Tibial nerve (tissue), 4 donors: ENCODE data around the gene FNDC3A. TPM values are rescaled to one million over a fixed set of nuclear protein-coding genes. Genes with fewer than 3 reads are reported as not detected.
"Not testable (repeated sequence)": the region's sequence is repeated elsewhere in the genome, so short reads cannot be mapped to it uniquely, and the experiment has no call there.

Experiments
- DNase-seq, 2 donors: peaks; one replicate each; pipeline ENCODE4 v3.0.0-alpha.2; 2019; ENCODE audit warnings: low spot score in 2 of 2
- H3K27ac ChIP-seq, 4 donors: fragments of 200-600 bp; sonication (generic) in 3 of 4; one replicate each; pipeline ENCODE4 v1.5.1; 2017 to 2019; ENCODE audit warnings: mild to moderate bottlenecking in 1 of 4
- H3K27me3 ChIP-seq, 2 donors: fragments of 200-600 bp; sonication (generic) in 1 of 2; one replicate each; pipeline versions ENCODE4 v1.5.1 to v1.6.0; 2017 to 2019
- H3K36me3 ChIP-seq, 3 donors: fragments of 200-600 bp; sonication (generic); one replicate each; pipeline ENCODE4 v1.5.1; 2018 to 2019
- H3K4me1 ChIP-seq, 4 donors: fragments of 200-600 bp; sonication (generic) in 3 of 4; one replicate each; pipeline ENCODE4 v1.5.1; 2017 to 2019
- H3K4me3 ChIP-seq, 4 donors: fragments of 200-600 bp; sonication (generic) in 3 of 4; one replicate each; pipeline ENCODE4 v1.5.1; 2017 to 2019; ENCODE audit warnings: mild to moderate bottlenecking in 1 of 4, moderate library complexity in 1 of 4
- H3K9me3 ChIP-seq, 4 donors: fragments of 200-600 bp; sonication (generic) in 3 of 4; one replicate each; pipeline ENCODE4 v1.5.1; 2017 to 2019
- EP300 ChIP-seq, 2 donors: sonication (generic); formaldehyde crosslinking; IDR thresholded peaks; one replicate each; pipeline ENCODE4 v1.6.1; 2017; ENCODE audit warnings: antibody characterized with exemption in 2 of 2, mild to moderate bottlenecking in 1 of 2
- POLR2A ChIP-seq, 2 donors: fragments of 450-650 bp; IDR thresholded peaks; one replicate each; pipeline ENCODE4 v1.6.1; 2017; ENCODE audit warnings: antibody characterized with exemption in 2 of 2, mild to moderate bottlenecking in 2 of 2, moderate library complexity in 2 of 2
- WGBS, 2 donors: methylation state at CpG; one replicate each; pipeline ENCODE4 v1.1.5; 2018; 5-methylcytosine and 5-hydroxymethylcytosine counted together
- total RNA-seq, 4 donors: library from RNA; depleted of rRNA; stranded (reverse); fragments of >200 nt; gene quantifications; one replicate each; pipeline ENCODE4 v1.1.0, GENCODE V29; 2016
- TF ChIP-seq, protein P1 (sequence below), 5 experiments: fragments of 200-600 bp in 3 of 5; fragments of 450-650 bp in 2 of 5; sonication (generic) in 3 of 5; IDR thresholded peaks; one replicate each; pipeline ENCODE4 v1.5.1; 2016 to 2019; ENCODE audit warnings: antibody characterized with exemption in 5 of 5, mild to moderate bottlenecking in 3 of 5, moderate library complexity in 2 of 5

FNDC3A gene
- total RNA-seq, 4 donors from 2014 or later: 38.2 to 57.7 (median 47.0) TPM

DNA sequence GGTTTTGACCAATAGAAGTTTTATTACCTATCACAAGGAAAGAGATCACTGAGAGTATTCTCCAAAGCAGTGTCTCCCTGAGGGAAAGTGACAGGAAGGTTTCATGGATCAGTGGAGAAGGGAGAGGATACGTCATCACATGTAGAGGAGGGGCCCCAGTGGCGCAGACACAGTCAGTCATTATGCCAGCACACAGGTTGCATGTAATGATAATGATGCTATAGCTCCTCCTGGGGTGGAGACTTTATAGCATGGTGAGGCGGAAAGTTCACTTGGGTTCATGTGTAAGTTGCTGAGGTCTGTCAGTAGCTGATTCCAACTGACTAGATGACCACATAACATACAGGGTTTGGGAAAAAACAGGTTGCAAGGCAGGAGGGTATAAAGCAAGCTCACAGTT is 88.8 kb downstream of the FNDC3A start:
- Histone ChIP-seq H3K4me1 (peaks cover 0 to 7% (median 0%) of the 10 kb centered on the region in 4 donors), H3K9me3 (no peaks in the 10 kb centered on the region), H3K27me3 (no peaks in the 10 kb centered on the region), H3K4me3 (no peak overlapping the region), H3K36me3 (peaks cover 0 to 7% (median 0%) of the 10 kb centered on the region in 3 donors), H3K27ac (no peak overlapping the region)
- DNase-seq: no peak
- WGBS, 2 donors: 92 to 96% methylated on average over 3 of the region's 3 CpGs
- TF ChIP-seq, protein P1, sequence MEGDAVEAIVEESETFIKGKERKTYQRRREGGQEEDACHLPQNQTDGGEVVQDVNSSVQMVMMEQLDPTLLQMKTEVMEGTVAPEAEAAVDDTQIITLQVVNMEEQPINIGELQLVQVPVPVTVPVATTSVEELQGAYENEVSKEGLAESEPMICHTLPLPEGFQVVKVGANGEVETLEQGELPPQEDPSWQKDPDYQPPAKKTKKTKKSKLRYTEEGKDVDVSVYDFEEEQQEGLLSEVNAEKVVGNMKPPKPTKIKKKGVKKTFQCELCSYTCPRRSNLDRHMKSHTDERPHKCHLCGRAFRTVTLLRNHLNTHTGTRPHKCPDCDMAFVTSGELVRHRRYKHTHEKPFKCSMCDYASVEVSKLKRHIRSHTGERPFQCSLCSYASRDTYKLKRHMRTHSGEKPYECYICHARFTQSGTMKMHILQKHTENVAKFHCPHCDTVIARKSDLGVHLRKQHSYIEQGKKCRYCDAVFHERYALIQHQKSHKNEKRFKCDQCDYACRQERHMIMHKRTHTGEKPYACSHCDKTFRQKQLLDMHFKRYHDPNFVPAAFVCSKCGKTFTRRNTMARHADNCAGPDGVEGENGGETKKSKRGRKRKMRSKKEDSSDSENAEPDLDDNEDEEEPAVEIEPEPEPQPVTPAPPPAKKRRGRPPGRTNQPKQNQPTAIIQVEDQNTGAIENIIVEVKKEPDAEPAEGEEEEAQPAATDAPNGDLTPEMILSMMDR (IDR thresholded peaks at IDR 0.05): no peak
- TF ChIP-seq POLR2A (IDR thresholded peaks at IDR 0.05) (no peak), EP300 (IDR thresholded peaks at IDR 0.05) (no peak)

DNA sequence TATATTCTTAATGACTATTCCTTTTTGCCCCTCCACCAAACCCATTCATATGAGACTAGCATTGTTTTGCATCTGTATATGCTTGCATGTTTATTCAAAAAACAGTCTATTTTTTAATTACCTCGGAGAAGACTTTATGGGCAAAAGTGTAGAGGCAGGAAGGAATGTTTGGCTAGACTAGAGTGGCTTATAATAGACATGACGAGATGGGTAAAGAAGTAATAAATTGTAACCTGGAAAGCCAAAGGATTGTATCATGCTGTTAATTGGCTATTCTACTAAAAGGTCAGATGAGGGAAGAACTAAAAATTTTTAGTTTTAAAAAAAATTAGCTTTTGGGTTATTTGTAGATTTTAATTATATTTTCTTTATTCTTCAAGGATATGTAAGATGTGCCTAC is 91.1 kb downstream of the FNDC3A start:
- WGBS, 2 donors: 86 to 89% methylated on average over 2 of the region's 2 CpGs
- DNase-seq: no peak
- Histone ChIP-seq H3K4me3 (no peak overlapping the region), H3K36me3 (peaks cover 0 to 7% (median 0%) of the 10 kb centered on the region in 3 donors), H3K4me1 (peaks cover 0 to 7% (median 0%) of the 10 kb centered on the region in 4 donors), H3K9me3 (no peaks in the 10 kb centered on the region), H3K27ac (no peak overlapping the region), H3K27me3 (no peaks in the 10 kb centered on the region)
- TF ChIP-seq, protein P1 (IDR thresholded peaks at IDR 0.05): no peak
- TF ChIP-seq POLR2A (IDR thresholded peaks at IDR 0.05): no peak
- no peak for TF ChIP-seq EP300 (IDR thresholded peaks at IDR 0.05)

DNA sequence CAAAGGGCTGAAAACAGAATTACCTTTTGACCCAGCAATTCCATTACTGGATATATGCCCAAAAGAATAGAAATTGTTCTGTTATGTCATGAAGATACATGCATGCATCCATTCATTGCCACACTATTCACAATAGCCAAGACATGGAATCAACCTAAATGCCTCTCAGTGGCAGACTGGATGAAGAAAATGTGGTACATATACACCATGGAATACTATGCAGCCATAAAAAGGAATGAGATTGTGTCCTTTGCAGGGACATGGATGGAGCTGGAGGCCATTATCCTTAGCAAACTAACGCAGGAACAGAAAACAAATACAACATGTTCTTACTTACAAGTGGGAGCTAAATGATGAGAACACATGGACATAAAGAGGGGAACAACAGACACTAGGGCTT is 92.8 kb downstream of the FNDC3A start:
- H3K9me3 ChIP-seq, H3K27me3 ChIP-seq, H3K36me3 ChIP-seq, H3K4me1 ChIP-seq, H3K27ac ChIP-seq, H3K4me3 ChIP-seq, DNase-seq: not testable (repeated sequence)
- WGBS, 2 donors: 93 to 96% methylated on average over 1 of the region's 1 CpG

DNA sequence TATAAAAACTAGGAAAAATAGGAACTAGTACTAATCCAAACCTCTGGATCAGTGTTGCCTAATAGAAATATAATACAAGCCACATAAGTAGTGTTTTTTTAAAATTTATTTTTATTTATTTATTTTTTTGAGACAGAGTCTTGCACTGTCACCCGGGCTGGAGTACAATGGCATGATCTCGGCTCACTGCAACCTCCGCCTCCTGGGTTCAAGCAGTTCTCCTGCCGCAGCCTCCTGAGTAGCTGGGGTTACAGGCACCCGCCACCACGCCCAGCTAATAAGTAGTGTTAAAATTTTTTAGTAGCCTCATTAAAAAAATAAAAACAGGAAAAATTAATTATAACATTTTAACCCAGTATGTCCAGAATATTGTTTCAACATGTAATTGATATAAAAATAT is 94.3 kb downstream of the FNDC3A start:
- not testable (repeated sequence) for H3K27me3 ChIP-seq, DNase-seq, H3K4me1 ChIP-seq, H3K4me3 ChIP-seq, H3K27ac ChIP-seq, H3K9me3 ChIP-seq, H3K36me3 ChIP-seq
- WGBS, 2 donors: 95 to 96% methylated on average over 6 of the region's 6 CpGs

DNA sequence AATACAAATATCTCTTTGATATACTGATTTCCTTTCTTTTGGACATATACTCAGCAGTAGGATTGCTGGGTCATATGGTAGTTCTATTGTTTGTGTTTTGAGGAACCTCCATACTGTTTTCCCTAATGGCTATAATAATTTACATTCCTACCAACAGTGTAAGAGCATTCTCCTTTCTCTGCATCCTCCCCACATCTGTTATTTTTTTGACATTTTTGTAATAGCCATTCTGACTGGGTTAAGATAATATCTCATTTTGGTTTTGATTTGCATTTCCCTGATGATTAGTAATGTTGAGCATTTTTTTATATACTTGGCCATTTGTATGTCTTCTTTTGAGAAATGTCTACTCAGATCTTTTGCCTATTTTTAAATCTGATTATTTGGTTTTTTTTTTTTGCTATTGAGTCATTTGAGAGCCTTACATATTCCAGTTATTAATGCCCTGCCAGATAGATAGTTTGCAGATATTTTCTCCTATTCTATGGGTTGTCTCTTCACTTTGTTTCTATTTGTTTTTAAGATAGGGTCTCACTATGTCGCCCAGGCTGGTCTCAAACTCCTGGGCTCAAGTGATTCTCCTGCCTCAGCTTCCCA is 95.7 kb downstream of the FNDC3A start:
- no peak for DNase-seq
- no peak overlapping the region for H3K4me3 ChIP-seq
- H3K27me3 ChIP-seq: no peaks in the 10 kb centered on the region
- no peaks in the 10 kb centered on the region for H3K4me1 ChIP-seq
- no peak for TF ChIP-seq POLR2A (IDR thresholded peaks at IDR 0.05)
- TF ChIP-seq, protein P1 (IDR thresholded peaks at IDR 0.05): no peak
- H3K27ac ChIP-seq: no peak overlapping the region
- no peaks in the 10 kb centered on the region for H3K9me3 ChIP-seq
- WGBS, 2 donors: 95 to 100% methylated on average over 1 of the region's 1 CpG
- peaks cover 0 to 15% (median 0%) of the 10 kb centered on the region in 3 donors for H3K36me3 ChIP-seq

DNA sequence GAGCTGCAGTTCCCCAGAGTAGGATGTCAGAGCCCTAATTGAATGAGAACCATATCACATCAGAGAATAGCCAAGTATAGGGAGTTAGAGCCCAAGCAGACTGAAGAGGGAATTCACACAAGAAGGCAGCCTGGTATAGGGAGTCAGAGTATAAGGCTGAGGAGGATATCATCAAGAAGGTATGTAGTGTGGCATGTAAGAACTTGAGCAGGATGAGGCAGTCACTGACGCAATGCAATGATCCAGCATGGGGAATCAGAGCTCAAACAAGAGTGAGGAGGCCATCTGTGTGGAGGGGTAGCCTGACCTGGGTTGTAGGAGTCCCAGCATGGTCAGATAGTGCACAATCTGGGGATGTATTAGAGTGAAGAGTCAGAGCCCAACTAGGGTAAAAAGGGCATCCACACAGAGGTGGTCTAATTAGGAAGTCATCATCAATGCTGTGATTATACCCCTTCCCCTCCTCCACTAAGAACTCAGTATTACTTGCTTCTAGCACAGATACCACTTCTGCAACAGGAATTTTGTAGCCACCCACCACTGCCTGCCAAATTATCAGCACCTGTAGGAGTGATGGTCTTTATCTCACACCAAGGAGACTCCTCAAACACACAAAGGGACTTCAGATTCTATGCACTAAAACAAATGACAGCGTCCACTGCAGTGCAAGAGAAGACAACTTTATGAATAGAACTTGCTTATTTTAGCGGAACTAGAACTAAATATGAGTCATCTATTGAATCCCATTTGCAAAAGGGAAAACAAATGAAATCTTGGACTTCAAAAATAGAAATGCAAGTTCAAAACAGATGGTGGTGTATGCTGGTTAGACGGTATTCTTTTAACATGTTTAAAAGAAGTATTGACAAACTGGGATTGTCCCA is 107.2 kb downstream of the FNDC3A start:
- Histone ChIP-seq H3K4me1 (peaks cover 0 to 30% (median 13%) of the 10 kb centered on the region in 4 donors), H3K27ac (peak overlapping the region in 2 of 4 donors; percentile 80 to 85), H3K27me3 (no peaks in the 10 kb centered on the region), H3K4me3 (no peak overlapping the region), H3K9me3 (no peaks in the 10 kb centered on the region), H3K36me3 (peaks cover 0 to 11% (median 0%) of the 10 kb centered on the region in 3 donors)
- no peak for DNase-seq
- WGBS, 2 donors: 53 to 63% methylated on average over 4 of the region's 4 CpGs
- no peak for TF ChIP-seq POLR2A (IDR thresholded peaks at IDR 0.05)
- TF ChIP-seq, protein P1 (IDR thresholded peaks at IDR 0.05): no peak
- no peak for TF ChIP-seq EP300 (IDR thresholded peaks at IDR 0.05)
